EH (cell line): ENCODE measurements around the gene ZBP1.

Experiments
- DNase-seq: peaks from one replicate; pipeline ENCODE4 v3.0.0-alpha.2; 2015; ENCODE audit warnings: low read depth

ZBP1 gene

DNA sequence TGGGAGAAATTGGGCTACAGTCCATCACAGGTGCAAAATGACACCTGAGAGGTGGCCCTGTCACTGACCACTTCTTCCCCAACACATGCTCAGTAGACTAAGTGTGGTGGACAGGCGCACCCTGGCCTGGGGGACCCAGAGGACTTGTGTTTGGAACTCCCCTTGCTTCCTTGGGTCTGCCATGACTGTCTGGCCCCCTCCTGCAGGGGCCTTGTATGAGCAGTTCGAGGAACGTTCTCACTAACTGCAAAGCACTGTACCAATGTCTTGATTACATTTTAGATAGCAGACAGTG lies 63.3 kb downstream of the ZBP1 start:
- no peak for DNase-seq

DNA sequence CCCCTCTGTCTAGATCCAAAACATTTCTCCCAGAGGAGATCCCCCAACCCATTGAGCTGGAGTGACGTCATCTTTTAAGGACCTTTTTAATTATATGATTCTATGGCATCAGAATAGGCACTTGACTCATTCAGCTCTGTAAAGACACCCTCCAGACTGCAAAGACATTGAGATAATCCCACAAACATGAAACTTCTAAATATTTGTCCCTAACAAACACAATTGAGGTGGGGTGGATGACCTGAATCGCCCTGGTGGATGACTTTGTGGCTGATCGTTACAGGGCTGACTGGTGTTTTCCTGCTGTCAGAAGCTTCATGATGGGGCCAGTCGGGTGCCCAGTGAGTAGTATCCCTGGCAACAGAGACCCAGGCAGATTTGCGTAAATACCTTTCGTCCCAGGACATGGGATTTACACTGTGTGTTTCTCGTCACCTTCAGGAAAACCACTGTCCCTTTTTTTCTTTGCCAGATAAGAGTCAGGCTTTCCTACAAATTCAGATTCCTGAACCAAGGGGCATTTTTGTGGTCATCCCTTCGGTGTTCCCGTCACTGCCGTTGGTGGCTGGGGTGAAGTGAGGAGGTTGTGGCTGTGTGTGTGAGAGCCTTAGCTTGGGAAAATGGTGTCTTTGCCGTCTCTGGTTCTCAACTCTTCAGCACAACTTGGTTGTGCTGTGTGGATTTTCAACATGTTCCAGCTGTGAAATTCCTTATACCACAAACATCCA lies 64.6 kb downstream of the ZBP1 start:
- no peak for DNase-seq
